Activated gamma-delta T cell (primary cell): Measurements from ENCODE around the gene PTPRG.
"Not testable (repeated sequence)": the region's sequence is repeated elsewhere in the genome, so short reads cannot be mapped to it uniquely, and the experiment has no call there.

ENCODE experiments used
- DNase-seq: peaks from one replicate; lab custom pipeline; 2025; lab: John Stamatoyannopoulos, UW

PTPRG gene

GRCh38 chr3:62013951-62014350 lies 452.6 kb downstream of the PTPRG start:
- DNase-seq: no peak

GRCh38 chr3:62015111-62015510 lies 453.7 kb downstream of the PTPRG start:
- no peak for DNase-seq

GRCh38 chr3:62019906-62020305 lies 458.5 kb downstream of the PTPRG start:
- DNase-seq: no peak

GRCh38 chr3:62020706-62021105 lies 459.3 kb downstream of the PTPRG start:
- no peak for DNase-seq

GRCh38 chr3:62022312-62022711 lies 460.9 kb downstream of the PTPRG start:
- DNase-seq: no peak

- DNase-seq: no peak
Observed at GRCh38 chr3:62024882-62025281, 463.5 kb downstream of the PTPRG start.

GRCh38 chr3:62025913-62026312 lies 464.5 kb downstream of the PTPRG start:
- no peak for DNase-seq

- no peak for DNase-seq
Observed at GRCh38 chr3:62027241-62027640, 465.9 kb downstream of the PTPRG start.

- DNase-seq: no peak
Observed at GRCh38 chr3:62027796-62028195, 466.4 kb downstream of the PTPRG start.

GRCh38 chr3:62028236-62028635 lies 466.9 kb downstream of the PTPRG start:
- DNase-seq: no peak

- DNase-seq: no peak
Observed at GRCh38 chr3:62032738-62033137, 471.4 kb downstream of the PTPRG start.

GRCh38 chr3:62035402-62036057 lies 474.2 kb downstream of the PTPRG start:
- no peak for DNase-seq

- DNase-seq: no peak
Observed at GRCh38 chr3:62036726-62037125, 475.4 kb downstream of the PTPRG start.

- not testable (repeated sequence) for DNase-seq
Observed at GRCh38 chr3:62038798-62039197, 477.4 kb downstream of the PTPRG start.

- DNase-seq: no peak
Observed at GRCh38 chr3:62039586-62039985, 478.2 kb downstream of the PTPRG start.

GRCh38 chr3:62041681-62042080 lies 480.3 kb downstream of the PTPRG start:
- DNase-seq: no peak

- DNase-seq: no peak
Observed at GRCh38 chr3:62044874-62045411, 483.6 kb downstream of the PTPRG start.

- no peak for DNase-seq
Observed at GRCh38 chr3:62046326-62046725, 485.0 kb downstream of the PTPRG start.

GRCh38 chr3:62048577-62048976 lies 487.2 kb downstream of the PTPRG start:
- no peak for DNase-seq

GRCh38 chr3:62049033-62049432 lies 487.7 kb downstream of the PTPRG start:
- DNase-seq: no peak

GRCh38 chr3:62051506-62051905 lies 490.1 kb downstream of the PTPRG start:
- no peak for DNase-seq

GRCh38 chr3:62052331-62052730 lies 491.0 kb downstream of the PTPRG start:
- DNase-seq: no peak

GRCh38 chr3:62056658-62057057 lies 495.3 kb downstream of the PTPRG start:
- no peak for DNase-seq
